Muscle layer of duodenum (tissue), 2 donors: ENCODE results near the gene ANKS6.

Experiments used
- H3K27ac ChIP-seq: one replicate; pipeline ENCODE4 v1.7.0; 2013; ENCODE audit warnings: mild to moderate bottlenecking, low read length
- H3K27me3 ChIP-seq: one replicate; pipeline ENCODE4 v1.7.0; 2013; ENCODE audit warnings: low read depth, mild to moderate bottlenecking, control low read depth, low read length
- H3K36me3 ChIP-seq, 2 donors: one replicate each; pipeline ENCODE4 v1.7.0; 2013; ENCODE audit warnings: low read length in 2 of 2, control low read depth in 1 of 2, mild to moderate bottlenecking in 1 of 2; ENCODE audit not compliant: insufficient read depth in 2 of 2, control insufficient read depth in 1 of 2
- H3K4me1 ChIP-seq, 2 donors: one replicate each; pipeline ENCODE4 v1.7.0; 2013; ENCODE audit warnings: low read length in 2 of 2, mild to moderate bottlenecking in 2 of 2, control low read depth in 1 of 2, moderate library complexity in 1 of 2; ENCODE audit not compliant: insufficient read depth in 2 of 2, control insufficient read depth in 1 of 2
- H3K4me3 ChIP-seq, 2 donors: one replicate each; pipeline ENCODE4 v1.7.0; 2013; ENCODE audit warnings: low read length in 2 of 2, low read depth in 1 of 2, mild to moderate bottlenecking in 1 of 2
- H3K9me3 ChIP-seq, 2 donors: one replicate each; pipeline ENCODE4 v1.7.0; 2013; ENCODE audit warnings: low read length in 2 of 2, control low read depth in 1 of 2, mild to moderate bottlenecking in 1 of 2; ENCODE audit not compliant: control insufficient read depth in 1 of 2
- donor health status: healthy.

Gene ANKS6

GRCh38 chr9:98742325-98743280 lies 53.8 kb downstream of the ANKS6 start:
- Histone ChIP-seq H3K27ac (no peak overlapping the region), H3K9me3 (peaks cover 0 to 8% of the 10 kb centered on the region in 2 donors), H3K36me3 (peaks cover 4 to 44% of the 10 kb centered on the region in 2 donors), H3K4me1 (no peaks in the 10 kb centered on the region), H3K4me3 (no peak overlapping the region), H3K27me3 (no peaks in the 10 kb centered on the region)

GRCh38 chr9:98740226-98740881 lies 56.0 kb downstream of the ANKS6 start:
- Histone ChIP-seq H3K27ac (no peak overlapping the region), H3K9me3 (peaks cover 0 to 8% of the 10 kb centered on the region in 2 donors), H3K27me3 (no peaks in the 10 kb centered on the region), H3K36me3 (peaks cover 9 to 53% of the 10 kb centered on the region in 2 donors), H3K4me3 (no peak overlapping the region), H3K4me1 (no peaks in the 10 kb centered on the region)

- peaks cover 0 to 8% of the 10 kb centered on the region in 2 donors for H3K9me3 ChIP-seq
- H3K4me1 ChIP-seq, result no peaks in the 10 kb centered on the region
- H3K27ac ChIP-seq, result no peak overlapping the region
- no peak overlapping the region for H3K4me3 ChIP-seq
- H3K36me3 ChIP-seq, result peaks cover 5 to 55% of the 10 kb centered on the region in 2 donors
- no peaks in the 10 kb centered on the region for H3K27me3 ChIP-seq
These were observed 57.6 kb downstream of the ANKS6 start for GRCh38 chr9:98738741-98739140.

- Histone ChIP-seq H3K27ac (no peak overlapping the region), H3K36me3 (peaks cover 5 to 43% of the 10 kb centered on the region in 2 donors), H3K9me3 (peaks cover 0 to 8% of the 10 kb centered on the region in 2 donors), H3K27me3 (no peaks in the 10 kb centered on the region), H3K4me1 (no peaks in the 10 kb centered on the region), H3K4me3 (no peak overlapping the region)
These were observed 60.1 kb downstream of the ANKS6 start for GRCh38 chr9:98736226-98736625.

GRCh38 chr9:98732801-98733200 lies 63.6 kb downstream of the ANKS6 start:
- Histone ChIP-seq H3K36me3 (peaks cover 5 to 40% of the 10 kb centered on the region in 2 donors), H3K4me3 (no peak overlapping the region), H3K9me3 (no peaks in the 10 kb centered on the region)

GRCh38 chr9:98732091-98732490 lies 64.3 kb downstream of the ANKS6 start:
- no peak overlapping the region for H3K27ac ChIP-seq
- H3K4me3 ChIP-seq, result no peak overlapping the region
- no peaks in the 10 kb centered on the region for H3K9me3 ChIP-seq
- H3K27me3 ChIP-seq, result no peaks in the 10 kb centered on the region
- H3K36me3 ChIP-seq, result peaks cover 5 to 38% of the 10 kb centered on the region in 2 donors
- H3K4me1 ChIP-seq, result no peaks in the 10 kb centered on the region

More at GRCh38 chr9:98732801-98733200, 63.6 kb downstream of the ANKS6 start:
- Histone ChIP-seq H3K4me1 (no peaks in the 10 kb centered on the region), H3K27ac (no peak overlapping the region), H3K27me3 (no peaks in the 10 kb centered on the region)

GRCh38 chr9:98730871-98731270 lies 65.5 kb downstream of the ANKS6 start:
- H3K36me3 ChIP-seq, result peaks cover under 1 to 26% of the 10 kb centered on the region in 2 donors
- no peak overlapping the region for H3K4me3 ChIP-seq
- no peaks in the 10 kb centered on the region for H3K9me3 ChIP-seq
- H3K4me1 ChIP-seq, result no peaks in the 10 kb centered on the region
- H3K27me3 ChIP-seq, result no peaks in the 10 kb centered on the region
- H3K27ac ChIP-seq, result no peak overlapping the region

- no peak overlapping the region for H3K27ac ChIP-seq
- H3K4me3 ChIP-seq, result no peak overlapping the region
- no peaks in the 10 kb centered on the region for H3K4me1 ChIP-seq
- peaks cover 0 to 3% of the 10 kb centered on the region in 2 donors for H3K36me3 ChIP-seq
- H3K27me3 ChIP-seq, result no peaks in the 10 kb centered on the region
- H3K9me3 ChIP-seq, result no peaks in the 10 kb centered on the region
These were observed 67.9 kb downstream of the ANKS6 start for GRCh38 chr9:98728500-98728899.

- H3K27ac ChIP-seq, result no peak overlapping the region
- H3K36me3 ChIP-seq, result no peaks in the 10 kb centered on the region
- no peaks in the 10 kb centered on the region for H3K9me3 ChIP-seq
- no peaks in the 10 kb centered on the region for H3K27me3 ChIP-seq
- no peaks in the 10 kb centered on the region for H3K4me1 ChIP-seq
- H3K4me3 ChIP-seq, result no peak overlapping the region
These were observed 68.9 kb downstream of the ANKS6 start for GRCh38 chr9:98727428-98727827.

GRCh38 chr9:98726735-98727134 lies 69.6 kb downstream of the ANKS6 start:
- Histone ChIP-seq H3K27me3 (no peaks in the 10 kb centered on the region), H3K36me3 (no peaks in the 10 kb centered on the region), H3K9me3 (no peaks in the 10 kb centered on the region), H3K27ac (no peak overlapping the region), H3K4me1 (no peaks in the 10 kb centered on the region), H3K4me3 (no peak overlapping the region)

GRCh38 chr9:98724810-98725530 lies 71.4 kb downstream of the ANKS6 start:
- Histone ChIP-seq H3K27me3 (no peaks in the 10 kb centered on the region), H3K9me3 (no peaks in the 10 kb centered on the region), H3K4me3 (no peak overlapping the region), H3K27ac (no peak overlapping the region), H3K36me3 (no peaks in the 10 kb centered on the region), H3K4me1 (no peaks in the 10 kb centered on the region)
